Rectal smooth muscle tissue (tissue), 1 donor: ENCODE measurements around the gene ASB18.

Source experiments
- H3K27ac ChIP-seq: one replicate; pipeline ENCODE4 v1.7.0; 2013; ENCODE audit warnings: low read depth, low read length, inconsistent platforms
- H3K27me3 ChIP-seq: one replicate; pipeline ENCODE4 v1.7.0; 2013; ENCODE audit warnings: low read length; ENCODE audit not compliant: control insufficient read depth, insufficient read depth
- H3K36me3 ChIP-seq: one replicate; pipeline ENCODE4 v1.7.0; 2013; ENCODE audit warnings: low read length; ENCODE audit not compliant: control insufficient read depth, insufficient read depth
- H3K4me1 ChIP-seq: one replicate; pipeline ENCODE4 v1.7.0; 2013; ENCODE audit warnings: low read length; ENCODE audit not compliant: control insufficient read depth, insufficient read depth
- H3K4me3 ChIP-seq: one replicate; pipeline ENCODE4 v1.7.0; 2013; ENCODE audit warnings: low read length
- H3K9ac ChIP-seq: one replicate; pipeline ENCODE4 v1.7.0; 2013; ENCODE audit warnings: low read length

ASB18 gene

GRCh38 chr2:236158969-236159777 is 105.0 kb downstream of the ASB18 start:
- Histone ChIP-seq H3K27ac (no peak overlapping the region), H3K36me3 (no peaks in the 10 kb centered on the region), H3K9ac (no peak overlapping the region), H3K27me3 (peaks cover 33% of the 10 kb centered on the region), H3K4me3 (no peak overlapping the region), H3K4me1 (peaks cover 3% of the 10 kb centered on the region)

GRCh38 chr2:236157815-236158498 is 106.2 kb downstream of the ASB18 start:
- H3K4me1 ChIP-seq = no peaks in the 10 kb centered on the region
- H3K27ac ChIP-seq = no peak overlapping the region
- H3K9ac ChIP-seq = no peak overlapping the region
- peaks cover 21% of the 10 kb centered on the region for H3K27me3 ChIP-seq
- no peaks in the 10 kb centered on the region for H3K36me3 ChIP-seq
- H3K4me3 ChIP-seq = no peak overlapping the region

- no peak overlapping the region for H3K9ac ChIP-seq
- no peaks in the 10 kb centered on the region for H3K36me3 ChIP-seq
- H3K4me1 ChIP-seq = no peaks in the 10 kb centered on the region
- H3K4me3 ChIP-seq = no peak overlapping the region
- H3K27ac ChIP-seq = no peak overlapping the region
- peaks cover 17% of the 10 kb centered on the region for H3K27me3 ChIP-seq
These were observed 106.8 kb downstream of the ASB18 start for GRCh38 chr2:236157366-236157765.

GRCh38 chr2:236156860-236157194 is 107.4 kb downstream of the ASB18 start:
- Histone ChIP-seq H3K4me1 (no peaks in the 10 kb centered on the region), H3K27me3 (peaks cover 11% of the 10 kb centered on the region), H3K27ac (no peak overlapping the region), H3K4me3 (no peak overlapping the region), H3K36me3 (no peaks in the 10 kb centered on the region), H3K9ac (no peak overlapping the region)

GRCh38 chr2:236156095-236156859 is 107.9 kb downstream of the ASB18 start:
- peaks cover 11% of the 10 kb centered on the region for H3K27me3 ChIP-seq

GRCh38 chr2:236155406-236155805 is 108.8 kb downstream of the ASB18 start:
- Histone ChIP-seq H3K27me3 (peaks cover 6% of the 10 kb centered on the region), H3K9ac (no peak overlapping the region)

More at GRCh38 chr2:236156095-236156859, 107.9 kb downstream of the ASB18 start:
- H3K4me1 ChIP-seq = no peaks in the 10 kb centered on the region
- no peak overlapping the region for H3K4me3 ChIP-seq
- H3K9ac ChIP-seq = no peak overlapping the region
- no peaks in the 10 kb centered on the region for H3K36me3 ChIP-seq
- H3K27ac ChIP-seq = no peak overlapping the region

GRCh38 chr2:236146436-236146835 is 117.8 kb downstream of the ASB18 start:
- Histone ChIP-seq H3K36me3 (no peaks in the 10 kb centered on the region), H3K9ac (no peak overlapping the region), H3K4me3 (no peak overlapping the region), H3K4me1 (no peaks in the 10 kb centered on the region), H3K27me3 (no peaks in the 10 kb centered on the region), H3K27ac (no peak overlapping the region)

More at GRCh38 chr2:236155406-236155805, 108.8 kb downstream of the ASB18 start:
- Histone ChIP-seq H3K27ac (no peak overlapping the region), H3K4me1 (no peaks in the 10 kb centered on the region), H3K4me3 (no peak overlapping the region), H3K36me3 (no peaks in the 10 kb centered on the region)

- Histone ChIP-seq H3K27me3 (peaks cover 4% of the 10 kb centered on the region), H3K27ac (no peak overlapping the region), H3K4me1 (no peaks in the 10 kb centered on the region), H3K9ac (no peak overlapping the region), H3K36me3 (no peaks in the 10 kb centered on the region), H3K4me3 (no peak overlapping the region)
These were observed 120.4 kb downstream of the ASB18 start for GRCh38 chr2:236143811-236144210.
